H1 (cell line): ENCODE data around the gene TOP1. TPM values are rescaled to one million over a fixed set of nuclear protein-coding genes. Genes with fewer than 3 reads are reported as not detected.
A peak's percentile ranks its signal among the peaks of the same experiment; 100 is the strongest.

Source experiments
- CTCF ChIA-PET: fragments of 300-600 bp; sonication (Branson Sonifier 250); formaldehyde crosslinking; loops from one replicate; lab custom pipeline; 2021; ENCODE audit not compliant: partially characterized antibody; lab: Charles Lee
- POLR2A ChIA-PET: fragments of 300-600 bp; sonication (Branson Sonifier 250); formaldehyde crosslinking; loops from one replicate; lab custom pipeline; 2021; ENCODE audit warnings: inconsistent platforms; ENCODE audit not compliant: partially characterized antibody; lab: Charles Lee
- DNase-seq, 2 experiments: peaks; one replicate each; pipeline versions ENCODE4 v3.0.0 to v3.0.0-alpha.2; 2010 to 2022; ENCODE audit warnings: low spot score in 2 of 2, low read depth in 1 of 2, mixed read lengths in 1 of 2
- FAIRE-seq: peaks from 2 replicates; lab custom pipeline; 2011; peaks lifted over from hg19 to GRCh38; lab: Jason Lieb, UNC
- H2AFZ ChIP-seq: 2 replicates; pipeline ENCODE4 v1.8.1; 2012; ENCODE audit warnings: low read length, inconsistent platforms
- H2AK5ac ChIP-seq: 2 replicates; pipeline ENCODE4 v1.6.1; 2013; ENCODE audit warnings: low read depth, low read length
- H2BK120ac ChIP-seq: replicated peaks from 2 replicates; pipeline ENCODE3; 2013; ENCODE audit warnings: low read depth, low read length, inconsistent platforms
- H2BK12ac ChIP-seq: 2 replicates; pipeline ENCODE4 v1.6.1; 2013; ENCODE audit warnings: low read depth, low read length
- H2BK15ac ChIP-seq: 2 replicates; pipeline ENCODE4 v1.6.1; 2013; ENCODE audit warnings: low read length
- H2BK20ac ChIP-seq: 2 replicates; pipeline ENCODE4 v1.6.1; 2013; ENCODE audit warnings: low read length
- H2BK5ac ChIP-seq: 2 replicates; pipeline ENCODE4 v1.6.1; 2013; ENCODE audit warnings: low read depth, low read length
- H3K14ac ChIP-seq: 2 replicates; pipeline ENCODE4 v1.6.1; 2013; ENCODE audit warnings: inconsistent platforms; ENCODE audit not compliant: insufficient read length
- H3K18ac ChIP-seq: 2 replicates; pipeline ENCODE4 v1.6.1; 2013; ENCODE audit warnings: low read length; ENCODE audit errors: extremely low read depth
- H3K23ac ChIP-seq: 2 replicates; pipeline ENCODE4 v1.6.1; 2013; ENCODE audit warnings: inconsistent platforms; ENCODE audit not compliant: insufficient read length
- H3K23me2 ChIP-seq: 2 replicates; pipeline ENCODE4 v1.6.1; 2013; ENCODE audit warnings: low read depth, low read length
- H3K27ac ChIP-seq: 2 replicates; pipeline ENCODE4 v1.6.1; 2011; ENCODE audit warnings: low read depth, low read length, inconsistent platforms
- H3K27me3 ChIP-seq, 4 experiments: replicated peaks in 1 of 4; 1 replicate in 1 of 4; 2 replicates in 3 of 4; pipeline versions ENCODE4 v1.6.1 to v1.8.1; 2011 to 2013; ENCODE audit warnings: low read length in 3 of 4, mild to moderate bottlenecking in 3 of 4, inconsistent platforms in 2 of 4, mixed read lengths in 2 of 4, moderate library complexity in 1 of 4; ENCODE audit not compliant: control insufficient read depth in 3 of 4, insufficient read depth in 3 of 4; ENCODE audit errors: extremely low read depth in 1 of 4
- H3K36me3 ChIP-seq, 4 experiments: 2 replicates each; pipeline versions ENCODE4 v1.6.1 to v1.8.1; 2011 to 2013; ENCODE audit warnings: mild to moderate bottlenecking in 4 of 4, low read length in 3 of 4, moderate library complexity in 2 of 4, control low read depth in 1 of 4, inconsistent platforms in 1 of 4; ENCODE audit not compliant: insufficient read depth in 4 of 4, control insufficient read depth in 2 of 4
- H3K4ac ChIP-seq: replicated peaks from 2 replicates; pipeline ENCODE3; 2013; ENCODE audit warnings: low read length, low read depth, mixed read lengths, inconsistent platforms; ENCODE audit not compliant: insufficient read length
- H3K4me1 ChIP-seq, 4 experiments: replicated peaks in 1 of 4; 1 replicate in 1 of 4; 2 replicates in 3 of 4; pipeline versions ENCODE4 v1.6.1 to v1.8.1; 2011 to 2013; ENCODE audit warnings: low read length in 3 of 4, inconsistent platforms in 2 of 4, mixed read lengths in 1 of 4; ENCODE audit not compliant: insufficient read depth in 4 of 4, control insufficient read depth in 3 of 4
- H3K4me2 ChIP-seq, 2 experiments: 2 replicates each; pipeline versions ENCODE4 v1.6.1 to v1.8.1; 2011 to 2013; ENCODE audit warnings: low read depth in 2 of 2, low read length in 2 of 2, control low read depth in 1 of 2, inconsistent platforms in 1 of 2, mild to moderate bottlenecking in 1 of 2; ENCODE audit not compliant: insufficient read depth in 1 of 2
- H3K4me3 ChIP-seq, 4 experiments: fragments of 200-600, 300-600 bp in 1 of 4; sonication (generic), shearing (Covaris generic), sonication (Bioruptor Twin) in 1 of 4; 2 replicates each; pipeline versions ENCODE4 v1.5.1 to v1.8.1; 2011 to 2016; ENCODE audit warnings: low read length in 4 of 4, low read depth in 3 of 4, control low read depth in 2 of 4, inconsistent platforms in 2 of 4, mild to moderate bottlenecking in 2 of 4, mixed read lengths in 1 of 4, moderate library complexity in 1 of 4; ENCODE audit not compliant: insufficient read depth in 2 of 4; ENCODE audit errors: extremely low read depth in 1 of 4
- H3K56ac ChIP-seq: replicated peaks from 2 replicates; pipeline ENCODE3; 2013; ENCODE audit warnings: low read depth, mild to moderate bottlenecking, mixed read lengths, low read length, inconsistent platforms; ENCODE audit not compliant: insufficient read length
- H3K79me1 ChIP-seq: 2 replicates; pipeline ENCODE4 v1.6.1; 2013; ENCODE audit warnings: low read depth, low read length, control low read depth
- H3K79me2 ChIP-seq, 2 experiments: 2 replicates each; pipeline versions ENCODE4 v1.6.1 to v1.8.1; 2012 to 2013; ENCODE audit warnings: low read length in 2 of 2, mild to moderate bottlenecking in 2 of 2, inconsistent platforms in 1 of 2; ENCODE audit not compliant: insufficient read depth in 2 of 2, control insufficient read depth in 1 of 2
- H3K9ac ChIP-seq, 4 experiments: replicated peaks in 1 of 4; 1 replicate in 1 of 4; 2 replicates in 3 of 4; pipeline versions ENCODE4 v1.6.1 to v1.8.1; 2011 to 2013; ENCODE audit warnings: low read depth in 3 of 4, low read length in 3 of 4, control low read depth in 2 of 4, mild to moderate bottlenecking in 2 of 4, moderate library complexity in 2 of 4, inconsistent platforms in 1 of 4; ENCODE audit errors: extremely low read depth in 1 of 4
- H3K9me3 ChIP-seq, 2 experiments: 2 replicates each; pipeline versions ENCODE4 v1.6.1 to v1.8.1; 2012 to 2013; ENCODE audit warnings: mild to moderate bottlenecking in 2 of 2, moderate library complexity in 2 of 2, control low read depth in 1 of 2, inconsistent platforms in 1 of 2, low read depth in 1 of 2, low read length in 1 of 2, mixed read lengths in 1 of 2; ENCODE audit not compliant: insufficient read depth in 2 of 2
- H4K20me1 ChIP-seq, 2 experiments: replicated peaks in 1 of 2; 2 replicates each; pipeline versions ENCODE3 to v1.8.1; 2011 to 2013; ENCODE audit warnings: inconsistent platforms in 2 of 2, low read length in 2 of 2, mild to moderate bottlenecking in 1 of 2; ENCODE audit not compliant: insufficient read depth in 2 of 2, control insufficient read depth in 1 of 2
- H4K5ac ChIP-seq: 2 replicates; pipeline ENCODE4 v1.6.1; 2013; ENCODE audit warnings: low read length, low read depth, mixed read lengths, inconsistent platforms; ENCODE audit not compliant: insufficient read length
- H4K8ac ChIP-seq: 2 replicates; pipeline ENCODE4 v1.8.0; 2013; ENCODE audit warnings: mild to moderate bottlenecking, moderate library complexity, low read length, inconsistent platforms; ENCODE audit not compliant: insufficient read depth; ENCODE audit errors: extremely low read depth
- H4K91ac ChIP-seq: replicated peaks from 2 replicates; pipeline ENCODE3; 2013; ENCODE audit warnings: low read length, mixed read lengths, inconsistent platforms; ENCODE audit not compliant: insufficient read length
- KDM5A ChIP-seq: fragments of 200-600 bp; IDR thresholded peaks from 2 replicates; pipeline ENCODE4 v1.7.1; 2012; ENCODE audit warnings: mild to moderate bottlenecking, low read length, inconsistent platforms, mixed read lengths
- MAFK ChIP-seq: IDR thresholded peaks from 2 replicates; pipeline ENCODE4 v1.6.1; 2012; ENCODE audit warnings: low read depth, mild to moderate bottlenecking, improper control_type of control experiment, low read length
- RAD21 ChIP-seq, 2 experiments: IDR thresholded peaks in 1 of 2; conservative IDR thresholded peaks in 1 of 2; 2 replicates each; pipeline ENCODE4 v1.6.1; 2011; ENCODE audit warnings: low read depth in 2 of 2, low read length in 2 of 2, improper control_type of control experiment in 1 of 2, inconsistent platforms in 1 of 2, mild to moderate bottlenecking in 1 of 2, moderate library complexity in 1 of 2
- SP2 ChIP-seq: IDR thresholded peaks from 2 replicates; pipeline ENCODE4 v1.6.1; 2012; ENCODE audit warnings: mild to moderate bottlenecking, low read length, inconsistent platforms
- TEAD4 ChIP-seq: IDR thresholded peaks from 2 replicates; pipeline ENCODE4 v1.6.1; 2012; ENCODE audit warnings: low read depth, low read length, inconsistent platforms, mixed read lengths
- polyA plus RNA-seq, 7 experiments: library from polyadenylated mRNA; depleted of rRNA in 3 of 7; stranded (reverse) in 5 of 7; unstranded in 2 of 7; fragments of >200 nt in 5 of 7; fragments of 200-250 nt in 2 of 7; gene quantifications; 1 replicate in 5 of 7; 2 replicates in 1 of 7; 4 replicates in 1 of 7; pipeline versions ENCODE4 v1.2.1 to v1.2.3, GENCODE V29; 2011 to 2013; ENCODE audit warnings: missing spikeins in 2 of 7, mixed read lengths in 2 of 7
- total RNA-seq: library from RNA; stranded (reverse); fragmentation: NEBNext Ultra II Directional; extraction: Animal tissue kit (Norgen Biotek cat#: 25700); gene quantifications from 2 replicates; pipeline ENCODE4 v1.2.1, GENCODE V29; 2021
- TF ChIP-seq, protein P1 (sequence below), 3 experiments: IDR thresholded peaks; 1 replicate in 2 of 3; 2 replicates in 1 of 3; pipeline versions ENCODE4 v1.5.1 to v1.6.1; 2011; ENCODE audit warnings: low read length in 3 of 3, mild to moderate bottlenecking in 3 of 3, inconsistent platforms in 2 of 3, low read depth in 1 of 3, moderate library complexity in 1 of 3; ENCODE audit not compliant: insufficient read depth in 1 of 3; ENCODE audit errors: control extremely low read depth in 1 of 3

Gene TOP1
- total and polyA plus RNA-seq, 2 of the 8 experiments (the other 6 are each of a cell fraction or from before 2014, with no cell fraction given), result 7.4 to 108 TPM

GRCh38 chr20:41078329-41078728, 49.7 kb downstream of the TOP1 start:
- no peak overlapping the region for H2BK15ac ChIP-seq
- H4K20me1 ChIP-seq, result peaks cover 0 to 4% of the 10 kb centered on the region in 2 experiments
- H3K36me3 ChIP-seq, result peaks cover 5 to 51% (median 27%) of the 10 kb centered on the region in 4 experiments
- no peak overlapping the region for H4K5ac ChIP-seq
- FAIRE-seq, result no peak
- no peak overlapping the region for H3K9ac ChIP-seq
- H2BK12ac ChIP-seq, result no peak overlapping the region
- H3K27me3 ChIP-seq, result no peaks in the 10 kb centered on the region
- H4K91ac ChIP-seq, result no peak overlapping the region
- peaks cover 3% of the 10 kb centered on the region for H3K79me1 ChIP-seq
- no peak for TF ChIP-seq MAFK
- no peak for TF ChIP-seq SP2
- peak; percentile 29 to 42; a peak in 3 of 4 replicates for TF ChIP-seq RAD21 (IDR thresholded peaks at IDR 0.05 in 1 of 2, conservative IDR thresholded peaks at IDR 0.05 in 1 of 2; ENCODE audit: low read depth in 2 of 2, low read length in 2 of 2)
- TF ChIP-seq TEAD4, result peak; percentile 58; the same call in 1 of the 2 replicates
- no peak for TF ChIP-seq KDM5A
- TF ChIP-seq, protein P1, sequence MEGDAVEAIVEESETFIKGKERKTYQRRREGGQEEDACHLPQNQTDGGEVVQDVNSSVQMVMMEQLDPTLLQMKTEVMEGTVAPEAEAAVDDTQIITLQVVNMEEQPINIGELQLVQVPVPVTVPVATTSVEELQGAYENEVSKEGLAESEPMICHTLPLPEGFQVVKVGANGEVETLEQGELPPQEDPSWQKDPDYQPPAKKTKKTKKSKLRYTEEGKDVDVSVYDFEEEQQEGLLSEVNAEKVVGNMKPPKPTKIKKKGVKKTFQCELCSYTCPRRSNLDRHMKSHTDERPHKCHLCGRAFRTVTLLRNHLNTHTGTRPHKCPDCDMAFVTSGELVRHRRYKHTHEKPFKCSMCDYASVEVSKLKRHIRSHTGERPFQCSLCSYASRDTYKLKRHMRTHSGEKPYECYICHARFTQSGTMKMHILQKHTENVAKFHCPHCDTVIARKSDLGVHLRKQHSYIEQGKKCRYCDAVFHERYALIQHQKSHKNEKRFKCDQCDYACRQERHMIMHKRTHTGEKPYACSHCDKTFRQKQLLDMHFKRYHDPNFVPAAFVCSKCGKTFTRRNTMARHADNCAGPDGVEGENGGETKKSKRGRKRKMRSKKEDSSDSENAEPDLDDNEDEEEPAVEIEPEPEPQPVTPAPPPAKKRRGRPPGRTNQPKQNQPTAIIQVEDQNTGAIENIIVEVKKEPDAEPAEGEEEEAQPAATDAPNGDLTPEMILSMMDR (IDR thresholded peaks at IDR 0.05; ENCODE audit: control extremely low read depth in 1 of 3, insufficient read depth in 1 of 3, low read depth in 1 of 3, low read length in 3 of 3), result peak in 2 of 3 experiments; percentile 17 to 35; a peak in 2 of 4 replicates
- no peak overlapping the region for H3K4me2 ChIP-seq
- no peak overlapping the region for H2AFZ ChIP-seq
- H3K4ac ChIP-seq, result no peak overlapping the region
- ChIA-PET CTCF (interaction anchor here (0.6 to 6.4 kb wide), 7 partner anchors 13 to 112 kb away, joined by 3 to 48 read pairs (median 7); no protein-coding TSS in a partner anchor), POLR2A (no interaction called here)
- H3K9me3 ChIP-seq, result no peaks in the 10 kb centered on the region
- no peak overlapping the region for H3K23ac ChIP-seq
- no peak overlapping the region for H2BK120ac ChIP-seq
- no peak overlapping the region for H2BK5ac ChIP-seq
- H3K4me3 ChIP-seq, result no peak overlapping the region
- H3K4me1 ChIP-seq, result no peaks in the 10 kb centered on the region
- H2BK20ac ChIP-seq, result no peak overlapping the region
- no peak for DNase-seq
- peaks cover 0 to 22% of the 10 kb centered on the region in 2 experiments; a peak in 3 of 4 replicates for H3K79me2 ChIP-seq
- H3K23me2 ChIP-seq, result no peaks in the 10 kb centered on the region
- no peak overlapping the region for H3K27ac ChIP-seq
- H2AK5ac ChIP-seq, result no peak overlapping the region
- H3K56ac ChIP-seq, result no peak overlapping the region
- no peak overlapping the region for H3K14ac ChIP-seq
- no peak overlapping the region for H3K18ac ChIP-seq
- no peak overlapping the region for H4K8ac ChIP-seq
